Naive thymus-derived CD4-positive, alpha-beta T cell (primary cell): Measurements from ENCODE around the gene DHRS3. TPM values are rescaled to one million over a fixed set of nuclear protein-coding genes. Genes with fewer than 3 reads are reported as not detected.

Source experiments
- ATAC-seq: fragments of 150-1000 bp; cut with Tn5 transposase; 2 replicates; pipeline ENCODE4 v1.10.0; 2021; ENCODE audit warnings: mild to moderate bottlenecking, moderate library complexity
- CTCF ChIA-PET: fragments of 350-600 bp; sonication (Branson Sonifier 250); formaldehyde crosslinking; loops from one replicate; lab custom pipeline; 2021; ENCODE audit warnings: antibody characterized with exemption; lab: Charles Lee
- POLR2A ChIA-PET: fragments of 350-600 bp; sonication (Branson Sonifier 250); formaldehyde crosslinking; loops from one replicate; lab custom pipeline; 2021; ENCODE audit warnings: antibody characterized with exemption, inconsistent platforms; lab: Charles Lee
- DNase-seq, 9 donors: peaks; one replicate each; pipeline versions ENCODE4 v3.0.0 to v3.0.0-alpha.2; 2020 to 2022; ENCODE audit warnings: mixed read lengths in 1 of 9
- H3K27ac ChIP-seq: one replicate; pipeline ENCODE4 v1.7.0; 2013; ENCODE audit warnings: mild to moderate bottlenecking, low read depth, low read length, moderate library complexity
- H3K27me3 ChIP-seq, 2 donors: one replicate each; pipeline ENCODE4 v1.7.0; 2013; ENCODE audit warnings: low read length in 2 of 2, mild to moderate bottlenecking in 2 of 2, moderate library complexity in 2 of 2; ENCODE audit not compliant: control insufficient read depth in 2 of 2, insufficient read depth in 2 of 2
- H3K36me3 ChIP-seq, 3 experiments: 1 replicate in 2 of 3; 2 replicates in 1 of 3; pipeline ENCODE4 v1.7.0; 2013; ENCODE audit warnings: low read length in 3 of 3, mild to moderate bottlenecking in 3 of 3, moderate library complexity in 1 of 3; ENCODE audit not compliant: insufficient read depth in 3 of 3, control insufficient read depth in 2 of 3
- H3K4me1 ChIP-seq, 2 donors: one replicate each; pipeline ENCODE4 v1.7.0; 2013; ENCODE audit warnings: low read length in 2 of 2, mild to moderate bottlenecking in 2 of 2, moderate library complexity in 1 of 2; ENCODE audit not compliant: control insufficient read depth in 2 of 2, insufficient read depth in 2 of 2
- H3K4me3 ChIP-seq: 2 replicates; pipeline ENCODE4 v1.7.0; 2013; ENCODE audit warnings: mild to moderate bottlenecking, low read length
- H3K9me3 ChIP-seq, 3 experiments: 1 replicate in 2 of 3; 2 replicates in 1 of 3; pipeline ENCODE4 v1.7.0; 2013; ENCODE audit warnings: low read length in 3 of 3; ENCODE audit not compliant: control insufficient read depth in 2 of 3
- H3K27ac Mint-ChIP-seq, 9 donors: one replicate each; pipeline ENCODE4 v1.8.0; 2020 to 2022; ENCODE audit warnings: mixed read lengths in 9 of 9, mild to moderate bottlenecking in 8 of 9, moderate library complexity in 5 of 9, inconsistent platforms in 2 of 9
- H3K27me3 Mint-ChIP-seq, 5 donors: one replicate each; pipeline ENCODE4 v1.8.0; 2021 to 2022; ENCODE audit warnings: mixed read lengths in 5 of 5, mild to moderate bottlenecking in 1 of 5
- H3K36me3 Mint-ChIP-seq, 5 donors: one replicate each; pipeline ENCODE4 v1.8.0; 2020 to 2022; ENCODE audit warnings: mixed read lengths in 5 of 5, mild to moderate bottlenecking in 3 of 5, inconsistent platforms in 1 of 5
- H3K4me1 Mint-ChIP-seq, 7 donors: one replicate each; pipeline ENCODE4 v1.8.0; 2020 to 2022; ENCODE audit warnings: mixed read lengths in 7 of 7, mild to moderate bottlenecking in 3 of 7, inconsistent platforms in 1 of 7
- H3K4me3 Mint-ChIP-seq, 10 donors: one replicate each; pipeline ENCODE4 v1.8.0; 2020 to 2022; ENCODE audit warnings: mild to moderate bottlenecking in 10 of 10, mixed read lengths in 10 of 10, moderate library complexity in 6 of 10, inconsistent platforms in 2 of 10
- H3K9me3 Mint-ChIP-seq, 11 donors: one replicate each; pipeline ENCODE4 v1.8.0; 2020 to 2022; ENCODE audit warnings: mixed read lengths in 11 of 11, mild to moderate bottlenecking in 4 of 11, inconsistent platforms in 1 of 11, moderate library complexity in 1 of 11
- intact Hi-C, 2 donors: fragments of 100-400 bp; cut with micrococcal nuclease; formaldehyde crosslinking; loops; one replicate each; pipeline ENCODE4 v1.15.1; 2023
- polyA plus RNA-seq, 2 donors: library from polyadenylated mRNA; unstranded; fragments of 300-500 nt; fragmentation: Illumina TruSeq; gene quantifications; one replicate each; pipeline ENCODE4 v1.2.3, GENCODE V29; 2021
- total RNA-seq, 6 experiments: library from RNA in 5 of 6; stranded (reverse) in 5 of 6; gene quantifications; 1 replicate in 5 of 6; 2 replicates in 1 of 6; pipeline ENCODE4 v1.2.3 and lab custom pipeline; 2021 to 2026

Gene DHRS3
- total and polyA plus RNA-seq, 7 experiments from 2014 or later = 39.9 to 115 (median 68.9) TPM

- Mint-ChIP-seq H3K4me3 (no peak overlapping the region), H3K27ac (no peak overlapping the region), H3K27me3 (no peaks in the 10 kb centered on the region), H3K9me3 (peaks cover 0 to 3% (median 0%) of the 10 kb centered on the region in 11 donors), H3K4me1 (peaks cover 0 to 3% (median 0%) of the 10 kb centered on the region in 7 donors), H3K36me3 (no peaks in the 10 kb centered on the region)
- ATAC-seq (no peak), DNase-seq (no peak)
- Histone ChIP-seq H3K27ac (no peak overlapping the region), H3K4me1 (no peaks in the 10 kb centered on the region), H3K4me3 (no peak overlapping the region), H3K36me3 (no peaks in the 10 kb centered on the region), H3K27me3 (no peaks in the 10 kb centered on the region), H3K9me3 (no peaks in the 10 kb centered on the region)
- ChIA-PET POLR2A (interaction anchor here (0.6 kb wide), 1 partner anchor 73 kb away, joined by 3 read pairs; no protein-coding TSS in a partner anchor), CTCF (no interaction called here)
- intact Hi-C loops = no loop called here
Observed at GRCh38 chr1:12555411-12556367, 62.3 kb downstream of the DHRS3 start.

GRCh38 chr1:12554521-12555305, 63.3 kb downstream of the DHRS3 start:
- intact Hi-C loops = no loop called here
- CTCF ChIA-PET = interaction anchor here (0.7 kb wide), 1 partner anchor 105 kb away, joined by 3 read pairs; no protein-coding TSS in a partner anchor
- POLR2A ChIA-PET = interaction anchor here (0.7 kb wide), 1 partner anchor 77 kb away, joined by 3 read pairs; no protein-coding TSS in a partner anchor
- no peaks in the 10 kb centered on the region for H3K9me3 ChIP-seq
- H3K27me3 ChIP-seq = no peaks in the 10 kb centered on the region
- no peak overlapping the region for H3K27ac ChIP-seq
- Mint-ChIP-seq H3K27ac (no peak overlapping the region), H3K27me3 (no peaks in the 10 kb centered on the region), H3K4me1 (peaks cover 0 to 3% (median 0%) of the 10 kb centered on the region in 7 donors), H3K9me3 (peaks cover 0 to 3% (median 0%) of the 10 kb centered on the region in 11 donors), H3K4me3 (no peak overlapping the region), H3K36me3 (no peaks in the 10 kb centered on the region)
- DNase-seq = no peak
- no peaks in the 10 kb centered on the region for H3K36me3 ChIP-seq
- H3K4me1 ChIP-seq = no peaks in the 10 kb centered on the region
- H3K4me3 ChIP-seq = no peak overlapping the region
- no peak for ATAC-seq

GRCh38 chr1:12553963-12554362, 64.0 kb downstream of the DHRS3 start:
- ChIA-PET CTCF (no interaction called here), POLR2A (interaction anchor here (0.7 kb wide), 1 partner anchor 76 kb away, joined by 3 read pairs; no protein-coding TSS in a partner anchor)
- H3K4me3 ChIP-seq = no peak overlapping the region
- no peaks in the 10 kb centered on the region for H3K9me3 ChIP-seq
- no peak overlapping the region for H3K27ac ChIP-seq
- Mint-ChIP-seq H3K27me3 (no peaks in the 10 kb centered on the region), H3K9me3 (peaks cover 0 to 3% (median 0%) of the 10 kb centered on the region in 11 donors), H3K4me1 (peaks cover 0 to 4% (median 0%) of the 10 kb centered on the region in 7 donors), H3K27ac (peak overlapping the region in 2 of 9 donors; percentile 22 to 32), H3K4me3 (no peak overlapping the region), H3K36me3 (no peaks in the 10 kb centered on the region)
- intact Hi-C loops = no loop called here
- no peaks in the 10 kb centered on the region for H3K36me3 ChIP-seq
- no peaks in the 10 kb centered on the region for H3K4me1 ChIP-seq
- DNase-seq = no peak
- ATAC-seq = no peak
- no peaks in the 10 kb centered on the region for H3K27me3 ChIP-seq

- H3K9me3 ChIP-seq = no peaks in the 10 kb centered on the region
- no peak for ATAC-seq
- Mint-ChIP-seq H3K27ac (peak overlapping the region in 3 of 9 donors; percentile 44 to 80 (median 51)), H3K4me1 (peaks cover 0 to 4% (median 0%) of the 10 kb centered on the region in 7 donors), H3K27me3 (no peaks in the 10 kb centered on the region), H3K4me3 (no peak overlapping the region), H3K36me3 (no peaks in the 10 kb centered on the region), H3K9me3 (peaks cover 0 to 3% (median 0%) of the 10 kb centered on the region in 11 donors)
- H3K4me1 ChIP-seq = no peaks in the 10 kb centered on the region
- intact Hi-C loops = no loop called here
- no peaks in the 10 kb centered on the region for H3K27me3 ChIP-seq
- H3K36me3 ChIP-seq = no peaks in the 10 kb centered on the region
- H3K27ac ChIP-seq = no peak overlapping the region
- POLR2A ChIA-PET = no interaction called here
- no peak overlapping the region for H3K4me3 ChIP-seq
- DNase-seq = no peak
- CTCF ChIA-PET = no interaction called here
Observed at GRCh38 chr1:12552951-12553921, 64.8 kb downstream of the DHRS3 start.

- H3K27me3 Mint-ChIP-seq = no peaks in the 10 kb centered on the region
- no peak overlapping the region for H3K4me3 ChIP-seq
- H3K9me3 ChIP-seq = no peaks in the 10 kb centered on the region
- H3K4me3 Mint-ChIP-seq = no peak overlapping the region
- H3K4me1 ChIP-seq = no peaks in the 10 kb centered on the region
- peaks cover 0 to 3% (median 0%) of the 10 kb centered on the region in 11 donors for H3K9me3 Mint-ChIP-seq
- ATAC-seq (no peak), DNase-seq (no peak)
- CTCF ChIA-PET = no interaction called here
- POLR2A ChIA-PET = no interaction called here
- H3K27ac ChIP-seq = no peak overlapping the region
- peaks cover 0 to 5% (median 0%) of the 10 kb centered on the region in 7 donors for H3K4me1 Mint-ChIP-seq
- no peaks in the 10 kb centered on the region for H3K36me3 ChIP-seq
- H3K27ac Mint-ChIP-seq = no peak overlapping the region
- H3K36me3 Mint-ChIP-seq = no peaks in the 10 kb centered on the region
- H3K27me3 ChIP-seq = no peaks in the 10 kb centered on the region
- intact Hi-C loops = no loop called here
Observed at GRCh38 chr1:12552111-12552888, 65.7 kb downstream of the DHRS3 start.
